ENCODE measurements around the gene FOXL3. TPM values are rescaled to one million over a fixed set of nuclear protein-coding genes. Genes with fewer than 3 reads are reported as not detected.

Gene FOXL3
- total RNA-seq, 2 experiments from 2014 or later, result not detected

DNA sequence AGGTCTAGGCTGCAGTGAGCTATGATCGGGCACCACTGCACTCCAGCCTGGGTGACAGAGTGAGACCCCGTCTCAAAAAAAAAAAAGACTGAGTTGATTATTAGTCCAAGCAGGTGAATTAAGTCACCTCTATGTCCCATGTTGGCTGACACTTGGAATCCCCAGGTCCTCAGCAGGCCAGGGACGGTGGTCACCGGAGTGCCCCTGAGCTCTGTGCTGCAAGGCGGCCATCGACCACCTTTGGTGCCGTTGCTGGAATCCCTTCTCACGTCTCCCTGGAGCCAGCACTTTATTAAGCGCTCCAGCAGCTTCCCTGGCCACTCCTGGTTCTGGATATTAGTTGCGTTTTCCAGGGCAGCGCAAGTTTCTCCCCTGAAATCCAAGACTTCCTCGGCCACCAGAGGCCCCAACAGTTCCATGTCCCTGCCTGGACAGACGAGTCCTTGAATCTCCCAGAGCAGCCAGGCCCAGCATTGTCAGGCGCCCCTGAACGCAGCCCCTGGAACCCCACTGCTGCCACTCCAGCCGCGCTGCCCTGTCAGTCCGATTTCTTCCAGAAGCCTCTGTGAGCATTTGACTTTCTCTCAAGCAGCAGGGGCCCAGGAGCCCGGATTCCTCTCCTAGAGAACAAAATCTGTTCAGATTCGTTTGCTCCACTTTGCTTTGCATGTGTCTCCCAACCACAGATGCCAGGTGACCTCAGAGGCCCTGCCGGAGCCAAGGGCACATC is 38.4 kb upstream of the FOXL3 start:
- Mint-ChIP-seq H3K27ac (no peak overlapping the region), H3K36me3 (no peaks in the 10 kb centered on the region), H3K4me3 (no peak overlapping the region), H3K4me1 (no peaks in the 10 kb centered on the region), H3K9me3 (no peaks in the 10 kb centered on the region), H3K27me3 (no peaks in the 10 kb centered on the region)
- no peak for DNase-seq

DNA sequence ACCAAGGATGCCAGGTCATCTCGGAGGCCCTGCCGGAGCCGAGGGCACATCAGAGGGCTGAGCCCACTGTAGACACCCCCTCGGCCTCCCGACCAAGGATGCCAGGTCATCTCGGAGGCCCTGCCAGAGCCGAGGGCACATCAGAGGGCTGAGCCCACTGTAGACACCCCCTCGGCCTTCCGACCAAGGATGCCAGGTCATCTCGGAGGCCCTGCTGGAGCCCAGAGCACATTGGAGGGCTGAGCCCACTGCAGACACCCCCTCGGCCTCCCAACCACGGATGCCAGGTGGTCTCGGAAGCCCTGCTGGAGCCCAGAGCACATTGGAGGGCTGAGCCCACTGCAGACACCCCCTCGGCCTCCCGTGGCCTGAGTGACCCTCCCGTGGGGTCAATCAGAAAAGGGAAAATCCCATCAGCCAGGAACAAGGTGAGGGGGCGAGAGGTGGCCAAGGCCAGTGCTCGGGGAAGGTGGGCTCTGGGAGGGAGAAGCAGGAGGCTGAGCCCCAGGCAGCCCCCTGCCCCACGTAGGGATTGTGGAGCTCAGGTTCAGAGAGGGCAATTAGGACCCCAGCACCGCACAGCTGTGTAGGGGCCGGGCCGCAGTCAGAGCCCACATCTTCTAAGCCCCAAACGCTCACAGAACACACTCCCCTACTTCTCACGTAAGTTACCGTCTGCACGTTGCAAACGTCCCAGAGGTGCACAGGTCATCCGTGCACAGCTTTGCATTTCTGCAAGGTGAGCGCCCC is 37.6 kb upstream of the FOXL3 start:
- Mint-ChIP-seq H3K4me1 (no peaks in the 10 kb centered on the region), H3K27ac (no peak overlapping the region), H3K36me3 (no peaks in the 10 kb centered on the region)

DNA sequence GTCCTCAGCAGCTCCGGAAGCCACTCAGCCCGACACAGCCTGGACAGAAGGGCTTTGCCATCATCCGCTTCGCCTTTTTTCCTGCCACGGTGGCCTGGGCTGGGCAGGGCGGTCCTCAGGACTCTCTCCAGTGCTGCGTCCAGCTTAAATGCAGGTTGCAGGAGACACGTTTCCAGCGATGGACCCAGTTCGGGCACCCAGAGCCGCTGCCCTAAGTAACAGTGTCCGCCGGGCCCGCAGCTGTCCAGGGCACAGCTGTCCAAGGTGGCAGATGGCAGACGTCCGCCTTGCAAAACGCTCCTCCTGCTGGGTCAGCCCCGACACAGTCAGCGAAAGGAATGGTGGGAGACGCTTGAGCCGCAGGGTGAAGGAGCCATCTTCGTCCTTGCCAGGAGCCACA is 37.0 kb upstream of the FOXL3 start:
- no peak overlapping the region for H3K4me3 Mint-ChIP-seq
- no peaks in the 10 kb centered on the region for H3K9me3 Mint-ChIP-seq
- no peak for DNase-seq
- H3K27ac Mint-ChIP-seq, result no peak overlapping the region
- no peaks in the 10 kb centered on the region for H3K4me1 Mint-ChIP-seq
- H3K36me3 Mint-ChIP-seq, result no peaks in the 10 kb centered on the region
- H3K27me3 Mint-ChIP-seq, result no peaks in the 10 kb centered on the region

More for the DNA sequence above, 37.6 kb upstream of the FOXL3 start:
- Mint-ChIP-seq H3K27me3 (no peaks in the 10 kb centered on the region), H3K9me3 (no peaks in the 10 kb centered on the region), H3K4me3 (no peak overlapping the region)
- no peak for DNase-seq

DNA sequence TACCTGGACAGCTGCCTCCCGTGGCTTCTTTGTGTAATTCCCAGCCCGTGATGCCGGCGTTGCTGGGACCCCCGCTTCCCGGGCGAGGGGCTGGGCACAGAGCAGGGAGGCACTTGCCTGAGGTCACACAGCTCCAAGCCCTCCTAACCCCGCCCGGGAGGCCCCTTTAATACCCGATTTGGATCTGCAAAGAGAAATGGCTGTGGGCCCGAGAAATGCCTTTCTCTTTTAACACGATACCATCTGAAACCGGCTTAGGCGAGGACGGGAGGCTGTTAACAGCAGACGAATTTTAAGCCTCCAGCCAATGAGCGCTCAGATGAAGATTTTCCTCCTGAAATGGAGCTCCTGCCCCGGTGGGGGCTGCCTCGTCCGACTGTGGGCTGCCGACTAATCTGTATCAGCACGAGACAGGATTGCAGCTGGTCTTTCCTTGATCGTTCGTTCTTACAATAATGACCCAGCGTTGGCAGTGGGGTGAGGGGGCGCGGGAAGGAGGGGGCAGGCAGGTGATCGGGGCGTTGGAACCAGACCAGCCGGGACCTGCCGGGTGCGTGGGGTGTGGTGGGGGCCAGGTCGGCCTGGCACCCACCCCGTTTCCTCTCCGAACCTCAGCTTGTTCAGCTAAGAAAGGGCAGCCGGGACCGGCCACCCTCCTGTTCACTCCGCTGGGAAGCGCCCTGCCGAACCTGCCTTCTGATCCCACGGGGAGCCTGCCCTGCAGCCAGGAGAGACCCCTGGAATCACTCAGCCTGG is 36.2 kb upstream of the FOXL3 start:
- H3K4me3 Mint-ChIP-seq, result no peak overlapping the region
- no peak overlapping the region for H3K27ac Mint-ChIP-seq
- H3K4me1 Mint-ChIP-seq, result no peaks in the 10 kb centered on the region
- no peak for DNase-seq
- no peaks in the 10 kb centered on the region for H3K9me3 Mint-ChIP-seq
- no peaks in the 10 kb centered on the region for H3K36me3 Mint-ChIP-seq
- no peaks in the 10 kb centered on the region for H3K27me3 Mint-ChIP-seq

DNA sequence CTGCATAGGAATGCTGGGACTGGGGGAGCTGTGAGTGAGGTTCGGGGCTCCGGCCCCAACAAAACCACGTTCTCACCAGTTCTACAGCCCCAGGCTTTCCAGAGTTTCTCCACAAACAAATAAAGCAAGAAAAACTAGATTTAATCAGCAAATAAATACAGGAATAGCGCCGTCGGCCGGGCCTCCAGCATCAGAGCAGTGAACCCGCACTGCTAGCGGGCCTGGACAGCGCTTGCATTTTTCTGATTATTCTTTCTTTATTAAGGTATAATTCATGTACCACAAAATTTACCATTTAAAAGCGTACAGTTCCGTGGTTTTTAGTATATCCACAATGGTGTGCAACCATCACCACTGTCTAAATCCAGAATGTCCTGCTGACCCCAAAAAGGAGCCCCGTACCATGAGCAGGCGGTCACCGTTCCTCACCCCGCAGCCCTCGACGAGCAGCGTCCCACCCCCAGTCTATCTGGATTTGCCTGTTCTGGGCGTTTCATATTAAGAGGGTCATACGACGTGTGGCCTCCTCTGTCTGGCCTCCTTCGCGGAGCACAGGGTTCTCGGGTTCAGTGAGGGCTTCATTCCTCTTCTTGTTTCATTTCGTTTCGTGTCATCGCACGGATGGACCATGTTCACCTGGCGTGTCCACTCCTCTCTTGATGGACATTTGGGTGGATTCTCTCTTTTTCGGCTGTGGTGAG is 35.5 kb upstream of the FOXL3 start:
- Mint-ChIP-seq H3K4me1 (no peaks in the 10 kb centered on the region), H3K27ac (no peak overlapping the region), H3K9me3 (no peaks in the 10 kb centered on the region), H3K27me3 (no peaks in the 10 kb centered on the region), H3K36me3 (no peaks in the 10 kb centered on the region), H3K4me3 (no peak overlapping the region)
- DNase-seq, result no peak

DNA sequence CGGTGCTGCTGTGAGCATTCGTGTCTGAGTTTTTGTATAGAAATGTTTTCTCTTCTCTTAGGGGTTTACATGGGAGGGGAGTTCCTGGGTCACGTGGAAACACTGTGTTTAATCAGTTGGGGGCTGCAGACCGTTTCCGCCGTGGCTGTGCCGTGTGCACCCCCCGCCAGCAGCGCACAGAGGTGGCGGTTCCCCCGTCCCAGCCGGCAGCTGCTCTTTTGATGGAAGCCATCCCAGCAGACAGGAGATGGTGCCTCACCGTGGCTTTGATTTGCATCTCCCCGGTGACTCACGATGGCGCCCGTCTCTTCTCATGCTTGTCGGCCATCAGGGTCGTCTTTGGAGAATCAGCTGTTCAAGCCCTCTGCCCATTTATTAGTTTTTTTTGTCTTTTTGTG is 34.9 kb upstream of the FOXL3 start:
- no peaks in the 10 kb centered on the region for H3K9me3 Mint-ChIP-seq
- H3K4me3 Mint-ChIP-seq, result no peak overlapping the region
- no peak for DNase-seq
- no peaks in the 10 kb centered on the region for H3K36me3 Mint-ChIP-seq
- H3K27me3 Mint-ChIP-seq, result no peaks in the 10 kb centered on the region
- H3K27ac Mint-ChIP-seq, result no peak overlapping the region
- H3K4me1 Mint-ChIP-seq, result no peaks in the 10 kb centered on the region

DNA sequence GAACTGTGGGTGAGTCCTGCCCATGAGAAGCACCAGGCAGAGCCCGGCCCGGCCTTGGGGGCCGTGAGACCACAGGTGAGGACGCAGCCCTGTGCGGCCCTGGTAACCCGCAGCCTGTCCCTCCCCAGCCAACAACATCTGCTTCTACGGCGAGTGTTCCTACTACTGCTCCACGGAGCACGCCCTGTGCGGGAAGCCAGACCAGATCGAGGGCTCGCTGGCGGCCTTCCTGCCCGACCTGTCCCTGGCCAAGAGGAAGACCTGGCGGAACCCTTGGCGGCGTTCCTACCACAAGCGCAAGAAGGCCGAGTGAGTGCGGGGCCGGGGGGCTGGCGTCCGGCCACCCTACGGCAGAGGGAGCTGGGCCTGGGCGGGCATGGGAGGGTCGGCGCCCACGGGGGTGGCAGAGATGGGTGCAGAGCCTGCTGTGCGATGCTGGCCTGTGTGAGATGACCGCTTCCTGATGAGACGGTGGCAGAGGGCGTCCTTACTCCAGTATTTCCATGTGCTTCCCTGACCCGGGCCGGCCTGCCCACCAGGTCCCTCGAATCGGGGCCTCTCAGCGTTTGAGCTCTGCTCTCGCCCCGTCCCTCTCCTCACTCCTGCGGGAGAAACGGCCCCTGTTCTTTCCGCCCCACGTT is 34.1 kb upstream of the FOXL3 start:
- no peak for DNase-seq
- no peaks in the 10 kb centered on the region for H3K9me3 Mint-ChIP-seq
- no peak overlapping the region for H3K27ac Mint-ChIP-seq
- no peak overlapping the region for H3K4me3 Mint-ChIP-seq
- no peaks in the 10 kb centered on the region for H3K36me3 Mint-ChIP-seq
- H3K4me1 Mint-ChIP-seq, result no peaks in the 10 kb centered on the region
- H3K27me3 Mint-ChIP-seq, result no peaks in the 10 kb centered on the region

DNA sequence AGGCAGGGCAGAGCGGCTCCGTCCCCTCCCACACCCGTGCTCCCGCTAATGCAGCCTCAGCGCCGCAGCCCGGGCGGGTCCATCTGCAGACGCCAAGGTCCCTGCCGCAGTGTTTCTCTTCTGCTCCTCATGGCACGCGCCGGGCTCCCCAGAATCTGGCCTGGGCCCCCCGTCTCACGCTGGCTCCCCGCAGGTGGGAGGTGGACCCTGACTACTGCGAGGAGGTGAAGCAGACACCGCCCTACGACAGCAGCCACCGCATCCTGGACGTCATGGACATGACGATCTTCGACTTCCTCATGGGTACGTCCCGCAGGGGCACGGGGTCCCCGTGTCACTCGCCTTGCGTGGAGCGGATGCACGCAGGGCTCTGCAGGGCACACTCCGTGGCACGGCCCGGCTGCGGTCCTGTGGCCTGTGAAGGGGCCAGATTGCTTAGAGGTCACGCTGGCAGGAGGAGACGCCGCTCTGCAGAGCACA is 33.5 kb upstream of the FOXL3 start:
- no peaks in the 10 kb centered on the region for H3K9me3 Mint-ChIP-seq
- H3K36me3 Mint-ChIP-seq, result no peaks in the 10 kb centered on the region
- H3K4me1 Mint-ChIP-seq, result no peaks in the 10 kb centered on the region
- DNase-seq, result no peak
- H3K27me3 Mint-ChIP-seq, result no peaks in the 10 kb centered on the region
- H3K4me3 Mint-ChIP-seq, result no peak overlapping the region
- H3K27ac Mint-ChIP-seq, result no peak overlapping the region

DNA sequence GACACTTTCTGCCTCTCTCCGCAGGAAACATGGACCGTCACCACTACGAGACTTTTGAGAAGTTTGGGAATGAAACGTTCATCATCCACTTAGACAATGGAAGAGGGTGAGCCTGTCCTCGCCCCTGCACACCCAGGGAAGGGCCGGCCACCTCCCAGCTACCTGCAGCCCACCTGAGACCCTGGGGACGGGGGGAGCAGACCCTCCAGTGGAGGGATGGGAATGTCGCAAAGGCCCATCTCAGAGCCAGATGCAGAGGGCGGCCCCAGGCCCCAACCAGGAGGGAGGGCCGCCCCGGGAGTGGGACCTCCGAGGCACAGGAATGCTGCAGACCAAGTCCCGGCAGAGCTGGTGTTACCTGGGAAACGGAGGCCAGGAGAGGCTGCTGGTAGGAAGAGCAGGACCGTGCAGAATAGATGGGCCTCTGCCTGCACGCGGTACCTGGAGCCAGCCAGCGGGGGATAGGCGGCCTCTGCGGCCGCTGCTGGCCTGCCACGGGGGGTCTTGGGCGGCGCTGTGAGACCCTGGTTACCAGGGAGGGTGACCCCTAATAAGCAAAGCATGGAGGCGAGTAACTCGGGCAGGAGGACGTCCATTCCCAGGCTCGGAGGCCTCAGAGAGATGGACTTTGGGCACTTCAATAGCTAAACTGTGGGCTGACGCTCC is 32.9 kb upstream of the FOXL3 start:
- no peaks in the 10 kb centered on the region for H3K36me3 Mint-ChIP-seq
- H3K9me3 Mint-ChIP-seq, result peaks cover 2% of the 10 kb centered on the region
- no peak overlapping the region for H3K27ac Mint-ChIP-seq
- DNase-seq, result no peak
- no peaks in the 10 kb centered on the region for H3K27me3 Mint-ChIP-seq
- H3K4me3 Mint-ChIP-seq, result no peak overlapping the region
- H3K4me1 Mint-ChIP-seq, result no peaks in the 10 kb centered on the region

DNA sequence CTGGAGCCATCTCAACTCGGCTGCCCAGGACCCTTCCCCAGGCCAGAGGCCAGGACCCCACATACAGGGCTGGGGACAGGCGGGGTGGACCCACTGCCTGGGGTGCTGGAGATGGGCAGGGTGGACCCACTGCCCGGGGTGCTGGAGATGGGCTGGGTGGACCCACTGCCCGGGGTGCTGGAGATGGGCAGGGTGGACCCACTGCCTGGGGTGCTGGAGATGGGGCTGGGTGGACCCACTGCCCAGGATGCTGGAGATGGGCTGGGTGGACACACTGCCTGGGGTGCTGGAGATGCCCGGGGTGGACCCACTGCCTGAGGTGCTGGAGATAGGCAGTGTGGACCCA is 32.4 kb upstream of the FOXL3 start:
- H3K36me3 Mint-ChIP-seq, result peaks cover 4% of the 10 kb centered on the region
- H3K4me1 Mint-ChIP-seq, result peaks cover 2% of the 10 kb centered on the region
- no peaks in the 10 kb centered on the region for H3K27me3 Mint-ChIP-seq
- no peak overlapping the region for H3K27ac Mint-ChIP-seq
- peaks cover 7% of the 10 kb centered on the region for H3K9me3 Mint-ChIP-seq
- H3K4me3 Mint-ChIP-seq, result no peak overlapping the region
- no peak for DNase-seq

DNA sequence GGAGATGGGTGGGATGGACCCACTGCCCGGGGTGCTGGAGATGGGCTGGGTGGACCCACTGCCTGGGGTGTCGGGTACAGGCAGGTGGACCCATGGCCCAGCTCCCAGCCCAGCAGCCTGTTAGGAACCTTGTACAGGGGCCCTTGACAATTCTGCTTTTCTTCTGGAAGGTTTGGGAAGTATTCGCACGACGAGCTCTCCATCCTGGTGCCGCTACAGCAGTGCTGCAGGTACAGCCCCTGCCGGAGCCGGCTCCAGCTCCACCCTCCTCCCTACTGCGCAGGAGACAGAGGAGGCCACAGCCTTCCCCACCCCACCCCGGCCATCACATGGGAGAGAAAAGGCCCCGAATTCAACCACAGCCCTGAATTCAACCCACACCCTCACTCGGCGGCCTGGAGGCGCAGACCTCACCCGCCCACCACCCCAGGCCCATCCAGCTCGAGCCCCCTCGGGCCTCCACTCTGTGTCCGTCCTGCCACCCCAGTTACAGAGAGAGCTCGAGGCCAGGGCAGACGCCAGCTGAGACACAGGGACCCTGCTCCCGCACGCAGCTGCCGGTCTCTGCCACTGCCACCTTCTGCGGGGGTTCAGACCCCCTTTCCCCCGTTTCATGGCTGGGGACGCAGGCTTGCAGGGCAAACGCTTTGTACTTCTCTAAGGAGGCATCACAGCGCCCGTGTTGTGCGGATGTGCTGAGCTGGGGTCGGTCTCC is 31.3 kb upstream of the FOXL3 start:
- H3K36me3 Mint-ChIP-seq, result peaks cover 5% of the 10 kb centered on the region
- H3K9me3 Mint-ChIP-seq, result peaks cover 8% of the 10 kb centered on the region
- H3K4me1 Mint-ChIP-seq, result peaks cover 2% of the 10 kb centered on the region
- DNase-seq, result no peak
- H3K27me3 Mint-ChIP-seq, result no peaks in the 10 kb centered on the region
- no peak overlapping the region for H3K27ac Mint-ChIP-seq
- no peak overlapping the region for H3K4me3 Mint-ChIP-seq

DNA sequence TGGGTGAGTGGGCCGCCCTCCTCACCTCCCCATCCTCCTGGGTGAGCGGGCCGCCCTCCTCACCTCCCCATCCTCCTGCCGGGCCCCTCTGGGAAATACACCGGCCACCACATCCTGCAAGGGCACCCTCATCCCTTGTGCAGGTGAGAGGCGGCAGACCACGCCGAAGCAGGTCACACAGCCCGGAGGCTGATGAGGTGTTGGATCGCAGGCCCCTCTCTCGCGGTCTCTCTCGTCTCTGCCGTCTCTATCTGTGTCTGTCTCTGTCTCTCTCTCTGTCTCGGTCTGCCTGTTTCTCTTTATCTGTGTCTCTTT is 30.8 kb upstream of the FOXL3 start:
- Mint-ChIP-seq H3K9me3 (peaks cover 8% of the 10 kb centered on the region), H3K4me1 (peaks cover 2% of the 10 kb centered on the region), H3K36me3 (peaks cover 5% of the 10 kb centered on the region), H3K27me3 (no peaks in the 10 kb centered on the region), H3K27ac (no peak overlapping the region), H3K4me3 (no peak overlapping the region)
- no peak for DNase-seq

DNA sequence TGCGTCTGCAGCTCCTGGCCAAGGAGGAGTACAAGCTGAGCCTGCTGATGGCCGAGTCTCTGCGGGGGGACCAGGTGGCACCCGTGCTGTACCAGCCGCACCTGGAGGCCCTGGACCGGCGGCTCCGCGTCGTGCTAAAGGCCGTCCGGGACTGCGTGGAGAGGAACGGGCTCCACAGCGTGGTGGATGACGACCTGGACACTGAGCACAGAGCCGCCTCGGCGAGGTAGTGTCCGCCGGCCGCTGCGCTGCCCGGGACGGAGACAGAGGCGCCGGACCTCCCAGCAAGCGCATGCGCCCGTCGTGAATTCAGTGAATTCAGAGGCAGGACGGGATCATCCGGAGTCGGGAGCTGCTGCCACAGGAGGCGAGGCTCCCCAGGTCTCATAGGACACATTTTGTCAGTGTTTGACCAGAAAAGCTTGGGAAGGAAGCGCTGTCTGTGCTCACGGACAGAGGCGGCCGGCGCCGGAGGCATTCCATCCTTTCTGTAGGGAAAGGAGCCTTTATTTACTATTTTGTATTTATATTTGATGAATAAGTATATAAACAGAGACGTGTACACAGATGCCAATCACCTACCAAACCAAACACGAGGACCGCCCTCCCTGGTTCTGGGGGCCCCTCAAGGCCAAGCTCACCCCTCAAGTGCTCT is 30.1 kb upstream of the FOXL3 start:
- Mint-ChIP-seq H3K27me3 (no peaks in the 10 kb centered on the region), H3K27ac (no peak overlapping the region), H3K4me3 (no peak overlapping the region), H3K36me3 (peaks cover 5% of the 10 kb centered on the region), H3K4me1 (peaks cover 2% of the 10 kb centered on the region), H3K9me3 (peaks cover 8% of the 10 kb centered on the region)
- DNase-seq, result no peak

Data from activated naive CD8-positive, alpha-beta T cell treated with anti-CD3 and anti-CD28 coated beads for 36 hours (primary cell).